NT2/D1 (cell line): ENCODE results near the gene RPN2.

ENCODE experiments used
- DNase-seq: peaks from one replicate; pipeline ENCODE4 v3.0.0-alpha.2; 2011; ENCODE audit warnings: low read depth, low spot score
- H3K27me3 ChIP-seq: 2 replicates; pipeline ENCODE4 v1.6.0; 2011; ENCODE audit warnings: mild to moderate bottlenecking; ENCODE audit not compliant: insufficient read length, insufficient read depth
- H3K36me3 ChIP-seq: 2 replicates; pipeline ENCODE4 v1.6.1; 2011; ENCODE audit warnings: mild to moderate bottlenecking, low read length, mixed read lengths; ENCODE audit not compliant: insufficient read depth, insufficient read length
- H3K4me1 ChIP-seq: 2 replicates; pipeline ENCODE4 v1.5.1; 2011; ENCODE audit not compliant: insufficient read depth, insufficient read length
- H3K4me3 ChIP-seq: 2 replicates; pipeline ENCODE4 v1.5.1; 2011; ENCODE audit warnings: low read depth; ENCODE audit not compliant: insufficient read length
- H3K9ac ChIP-seq: 2 replicates; pipeline ENCODE4 v1.6.0; 2011; ENCODE audit warnings: low read depth; ENCODE audit not compliant: insufficient read length
- H3K9me3 ChIP-seq: 2 replicates; pipeline ENCODE4 v1.5.1; 2011; ENCODE audit warnings: mild to moderate bottlenecking, low read length; ENCODE audit not compliant: insufficient read depth
- SUZ12 ChIP-seq: IDR thresholded peaks from 2 replicates; pipeline ENCODE4 v1.6.1; 2011; ENCODE audit not compliant: insufficient read length, insufficient read depth; ENCODE audit errors: extremely low read depth
- YY1 ChIP-seq: IDR thresholded peaks from 2 replicates; pipeline ENCODE4 v1.6.1; 2011; ENCODE audit not compliant: insufficient read length, insufficient read depth
- ZNF274 ChIP-seq: IDR thresholded peaks from 2 replicates; pipeline ENCODE4 v1.6.1; 2011; ENCODE audit warnings: mild to moderate bottlenecking, low read depth, low read length

Gene RPN2

GRCh38 chr20:37151529-37151928 is 27.6 kb upstream of the RPN2 start:
- H3K36me3 ChIP-seq: no peaks in the 10 kb centered on the region
- no peak overlapping the region for H3K4me3 ChIP-seq
- no peaks in the 10 kb centered on the region for H3K27me3 ChIP-seq
- no peak for TF ChIP-seq ZNF274
- no peak for TF ChIP-seq YY1
- no peak for TF ChIP-seq SUZ12
- no peak overlapping the region for H3K9ac ChIP-seq
- H3K4me1 ChIP-seq: no peaks in the 10 kb centered on the region
- no peaks in the 10 kb centered on the region; the same call in 1 of the 2 replicates for H3K9me3 ChIP-seq
- no peak for DNase-seq

GRCh38 chr20:37152284-37152683 is 26.8 kb upstream of the RPN2 start:
- no peak for DNase-seq
- Histone ChIP-seq H3K9ac (no peak overlapping the region), H3K27me3 (no peaks in the 10 kb centered on the region), H3K4me1 (no peaks in the 10 kb centered on the region), H3K9me3 (no peaks in the 10 kb centered on the region; the same call in 1 of the 2 replicates), H3K4me3 (no peak overlapping the region), H3K36me3 (no peaks in the 10 kb centered on the region)
- TF ChIP-seq SUZ12 (no peak), ZNF274 (no peak), YY1 (no peak)

- Histone ChIP-seq H3K36me3 (no peaks in the 10 kb centered on the region), H3K4me1 (no peaks in the 10 kb centered on the region), H3K4me3 (no peak overlapping the region), H3K9ac (no peak overlapping the region), H3K27me3 (no peaks in the 10 kb centered on the region), H3K9me3 (no peaks in the 10 kb centered on the region; the same call in 1 of the 2 replicates)
- DNase-seq: no peak
- no peak for TF ChIP-seq ZNF274
- no peak for TF ChIP-seq YY1
- TF ChIP-seq SUZ12: no peak
These were observed 24.3 kb upstream of the RPN2 start for GRCh38 chr20:37154684-37155298.

- TF ChIP-seq SUZ12 (no peak), ZNF274 (no peak), YY1 (no peak)
- no peak for DNase-seq
- H3K9me3 ChIP-seq: no peaks in the 10 kb centered on the region; the same call in 1 of the 2 replicates
- H3K27me3 ChIP-seq: no peaks in the 10 kb centered on the region
- H3K4me3 ChIP-seq: no peak overlapping the region
- H3K9ac ChIP-seq: no peak overlapping the region
- H3K4me1 ChIP-seq: no peaks in the 10 kb centered on the region
- no peaks in the 10 kb centered on the region for H3K36me3 ChIP-seq
These were observed 23.1 kb upstream of the RPN2 start for GRCh38 chr20:37155987-37156386.

GRCh38 chr20:37158248-37158647 is 20.9 kb upstream of the RPN2 start:
- H3K27me3 ChIP-seq: no peaks in the 10 kb centered on the region
- no peak overlapping the region for H3K9ac ChIP-seq
- H3K4me1 ChIP-seq: no peaks in the 10 kb centered on the region
- TF ChIP-seq SUZ12: no peak
- no peak overlapping the region for H3K4me3 ChIP-seq
- no peaks in the 10 kb centered on the region for H3K36me3 ChIP-seq
- no peak for DNase-seq
- H3K9me3 ChIP-seq: no peaks in the 10 kb centered on the region

- Histone ChIP-seq H3K27me3 (no peaks in the 10 kb centered on the region), H3K36me3 (no peaks in the 10 kb centered on the region), H3K4me1 (no peaks in the 10 kb centered on the region), H3K9ac (no peak overlapping the region), H3K9me3 (no peaks in the 10 kb centered on the region), H3K4me3 (no peak overlapping the region)
- no peak for DNase-seq
- TF ChIP-seq YY1: no peak
- TF ChIP-seq SUZ12: no peak
- no peak for TF ChIP-seq ZNF274
These were observed 18.4 kb upstream of the RPN2 start for GRCh38 chr20:37160683-37161082.

GRCh38 chr20:37161830-37162549 is 17.1 kb upstream of the RPN2 start:
- Histone ChIP-seq H3K4me3 (no peak overlapping the region), H3K4me1 (no peaks in the 10 kb centered on the region), H3K27me3 (no peaks in the 10 kb centered on the region), H3K9ac (no peak overlapping the region), H3K36me3 (no peaks in the 10 kb centered on the region), H3K9me3 (no peaks in the 10 kb centered on the region)
- no peak for DNase-seq
- no peak for TF ChIP-seq SUZ12
- TF ChIP-seq ZNF274: no peak
- no peak for TF ChIP-seq YY1
